ENCODE measurements around the gene USP7. TPM values are rescaled to one million over a fixed set of nuclear protein-coding genes. Genes with fewer than 3 reads are reported as not detected.

USP7 gene
- total RNA-seq, 2 donors from 2014 or later, result 42.2 to 57.4 TPM

DNA sequence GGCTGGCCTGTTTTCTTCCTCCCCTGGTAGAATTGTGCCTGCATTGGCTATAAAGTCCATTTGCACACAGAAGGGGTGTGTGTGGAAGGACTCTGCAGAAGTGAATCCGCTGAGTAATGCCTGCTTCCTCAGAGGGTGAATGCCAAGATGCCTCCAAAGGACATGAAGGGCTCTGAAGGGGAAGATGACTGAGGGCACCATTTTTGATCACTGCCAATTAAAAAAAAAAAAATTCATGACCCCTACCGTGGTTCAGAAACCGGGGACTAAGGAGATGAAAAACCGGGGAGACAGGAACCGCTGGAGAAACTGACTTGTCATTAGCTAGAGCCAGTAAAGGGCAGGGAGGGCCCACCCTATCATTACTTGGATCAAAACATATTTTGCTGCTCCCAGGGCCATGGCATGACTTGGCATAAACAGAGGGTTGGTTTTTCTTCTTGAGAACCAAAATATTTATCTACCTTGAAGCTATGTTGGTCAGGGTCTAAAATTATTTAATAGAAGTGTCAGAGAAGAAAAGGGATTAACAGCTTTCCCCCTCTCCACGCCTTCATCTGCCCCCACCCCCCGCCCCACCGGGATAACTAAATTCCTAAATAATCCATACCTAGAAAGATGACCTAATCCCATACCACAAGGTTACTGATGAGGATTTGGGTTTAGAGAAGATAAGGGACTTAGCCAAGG is 3.6 kb upstream of the USP7 start:
- Histone ChIP-seq H3K36me3 (no peaks in the 10 kb centered on the region), H3K27ac (no peak overlapping the region), H3K4me3 (no peak overlapping the region), H3K4me1 (peaks cover 0 to 7% of the 10 kb centered on the region in 2 donors), H3K9me3 (no peaks in the 10 kb centered on the region), H3K27me3 (no peaks in the 10 kb centered on the region)
- no peak for DNase-seq (ENCODE audit: low spot score)
- TF ChIP-seq, protein P1, sequence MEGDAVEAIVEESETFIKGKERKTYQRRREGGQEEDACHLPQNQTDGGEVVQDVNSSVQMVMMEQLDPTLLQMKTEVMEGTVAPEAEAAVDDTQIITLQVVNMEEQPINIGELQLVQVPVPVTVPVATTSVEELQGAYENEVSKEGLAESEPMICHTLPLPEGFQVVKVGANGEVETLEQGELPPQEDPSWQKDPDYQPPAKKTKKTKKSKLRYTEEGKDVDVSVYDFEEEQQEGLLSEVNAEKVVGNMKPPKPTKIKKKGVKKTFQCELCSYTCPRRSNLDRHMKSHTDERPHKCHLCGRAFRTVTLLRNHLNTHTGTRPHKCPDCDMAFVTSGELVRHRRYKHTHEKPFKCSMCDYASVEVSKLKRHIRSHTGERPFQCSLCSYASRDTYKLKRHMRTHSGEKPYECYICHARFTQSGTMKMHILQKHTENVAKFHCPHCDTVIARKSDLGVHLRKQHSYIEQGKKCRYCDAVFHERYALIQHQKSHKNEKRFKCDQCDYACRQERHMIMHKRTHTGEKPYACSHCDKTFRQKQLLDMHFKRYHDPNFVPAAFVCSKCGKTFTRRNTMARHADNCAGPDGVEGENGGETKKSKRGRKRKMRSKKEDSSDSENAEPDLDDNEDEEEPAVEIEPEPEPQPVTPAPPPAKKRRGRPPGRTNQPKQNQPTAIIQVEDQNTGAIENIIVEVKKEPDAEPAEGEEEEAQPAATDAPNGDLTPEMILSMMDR (IDR thresholded peaks at IDR 0.05), result no peak

GRCh38 chr16:8966817-8967131 is 3.1 kb upstream of the USP7 start:
- Histone ChIP-seq H3K4me1 (peaks cover 0 to 12% of the 10 kb centered on the region in 2 donors), H3K4me3 (no peak overlapping the region), H3K36me3 (no peaks in the 10 kb centered on the region), H3K27me3 (no peaks in the 10 kb centered on the region), H3K27ac (no peak overlapping the region), H3K9me3 (no peaks in the 10 kb centered on the region)
- TF ChIP-seq, protein P1 (IDR thresholded peaks at IDR 0.05), result no peak
- no peak for DNase-seq (ENCODE audit: low spot score)

- DNase-seq (ENCODE audit: low spot score), result no peak
- Histone ChIP-seq H3K9me3 (no peaks in the 10 kb centered on the region), H3K27me3 (no peaks in the 10 kb centered on the region), H3K27ac (peak overlapping the region; percentile 71 to 76), H3K4me1 (peaks cover 0 to 35% of the 10 kb centered on the region in 2 donors), H3K36me3 (no peaks in the 10 kb centered on the region), H3K4me3 (peak overlapping the region; percentile 55 to 65)
- TF ChIP-seq, protein P1 (IDR thresholded peaks at IDR 0.05), result no peak
Measured at GRCh38 chr16:8964462-8964861, 756 bp upstream of the USP7 start.

GRCh38 chr16:8963010-8963820 is 491 bp downstream of the USP7 start:
- Histone ChIP-seq H3K4me3 (peak overlapping the region; percentile 73 to 78), H3K27me3 (no peaks in the 10 kb centered on the region), H3K9me3 (no peaks in the 10 kb centered on the region), H3K4me1 (peaks cover 0 to 48% of the 10 kb centered on the region in 2 donors), H3K36me3 (no peaks in the 10 kb centered on the region), H3K27ac (peak overlapping the region; percentile 71 to 73)
- TF ChIP-seq, protein P1 (IDR thresholded peaks at IDR 0.05), result no peak
- DNase-seq (ENCODE audit: low spot score), result no peak

- Histone ChIP-seq H3K36me3 (no peaks in the 10 kb centered on the region), H3K4me3 (peak overlapping the region; percentile 73 to 78), H3K27me3 (no peaks in the 10 kb centered on the region), H3K9me3 (no peaks in the 10 kb centered on the region), H3K4me1 (peaks cover 0 to 55% of the 10 kb centered on the region in 2 donors), H3K27ac (peak overlapping the region; percentile 49 to 73)
- DNase-seq (ENCODE audit: low spot score), result no peak
- TF ChIP-seq, protein P1 (IDR thresholded peaks at IDR 0.05), result no peak
Measured at GRCh38 chr16:8962393-8963009, 1.2 kb downstream of the USP7 start.
